ENCODE data around the gene OR6K6.

- TF ChIP-seq POLR2AphosphoS5 (IDR thresholded peaks at IDR 0.05) (no peak), CTCF (IDR thresholded peaks at IDR 0.05) (no peak), POLR2A (IDR thresholded peaks at IDR 0.05) (no peak)
Observed at GRCh38 chr1:158801396-158801795, 46.9 kb downstream of the OR6K6 start.

Measured in suprapubic skin (tissue), 4 donors.